SJSA1 (cell line): ENCODE measurements around the gene SMIM36. TPM values are rescaled to one million over a fixed set of nuclear protein-coding genes. Genes with fewer than 3 reads are reported as not detected.
"Not testable (repeated sequence)": the region's sequence is repeated elsewhere in the genome, so short reads cannot be mapped to it uniquely, and the experiment has no call there.

Experiments
- DNase-seq, 2 experiments: peaks; one replicate each; pipeline ENCODE4 v3.0.0-alpha.2; 2015 to 2020; ENCODE audit warnings: low spot score in 2 of 2, low read depth in 1 of 2
- H3K27ac ChIP-seq: fragments of 250-450 bp; sonication (Bioruptor Pico); 2 replicates; pipeline ENCODE4 v1.5.1; 2020; ENCODE audit warnings: mild to moderate bottlenecking, moderate library complexity
- H3K27me3 ChIP-seq: fragments of 250-450 bp; sonication (Bioruptor Pico); replicated peaks from 2 replicates; pipeline ENCODE4 v1.5.1; 2020; ENCODE audit warnings: mild to moderate bottlenecking, moderate library complexity
- H3K36me3 ChIP-seq: fragments of 250-450 bp; sonication (Bioruptor Pico); 2 replicates; pipeline ENCODE4 v1.5.1; 2020; ENCODE audit warnings: mild to moderate bottlenecking
- H3K4me1 ChIP-seq: fragments of 250-450 bp; sonication (Bioruptor Pico); replicated peaks from 2 replicates; pipeline ENCODE4 v1.6.1; 2021; ENCODE audit warnings: mild to moderate bottlenecking
- H3K4me3 ChIP-seq: fragments of 250-450 bp; sonication (Bioruptor Pico); 2 replicates; pipeline ENCODE4 v1.5.1; 2020; ENCODE audit warnings: mild to moderate bottlenecking
- H3K9me3 ChIP-seq: fragments of 250-450 bp; sonication (Bioruptor Pico); replicated peaks from 2 replicates; pipeline ENCODE4 v1.5.1; 2020; ENCODE audit warnings: mild to moderate bottlenecking
- total RNA-seq: library from RNA; depleted of rRNA; stranded (reverse); fragments of >200 nt; shearing (Covaris generic); gene quantifications from 2 replicates; pipeline ENCODE4 v1.2.3, GENCODE V29; 2014

The SMIM36 gene
- total RNA-seq, 1 experiment from 2014 or later: not detected

GRCh38 chr17:55416470-55417052 is 94.7 kb downstream of the SMIM36 start:
- Histone ChIP-seq H3K4me1 (peaks cover 8% of the 10 kb centered on the region), H3K27ac (no peak overlapping the region), H3K27me3 (no peaks in the 10 kb centered on the region), H3K36me3 (peaks cover 22% of the 10 kb centered on the region), H3K4me3 (no peak overlapping the region), H3K9me3 (no peaks in the 10 kb centered on the region)
- no peak for DNase-seq

- DNase-seq: no peak
- H3K36me3 ChIP-seq: peaks cover 24% of the 10 kb centered on the region
- H3K4me1 ChIP-seq: peaks cover 8% of the 10 kb centered on the region
These were observed 95.3 kb downstream of the SMIM36 start for GRCh38 chr17:55416000-55416399.

GRCh38 chr17:55414983-55415382 is 96.3 kb downstream of the SMIM36 start:
- Histone ChIP-seq H3K36me3 (peaks cover 34% of the 10 kb centered on the region), H3K4me1 (peaks cover 2% of the 10 kb centered on the region), H3K27ac (no peak overlapping the region), H3K9me3 (no peaks in the 10 kb centered on the region), H3K4me3 (no peak overlapping the region), H3K27me3 (no peaks in the 10 kb centered on the region)
- no peak for DNase-seq

More at GRCh38 chr17:55416000-55416399, 95.3 kb downstream of the SMIM36 start:
- no peaks in the 10 kb centered on the region for H3K27me3 ChIP-seq
- no peak overlapping the region for H3K4me3 ChIP-seq
- H3K27ac ChIP-seq: no peak overlapping the region
- H3K9me3 ChIP-seq: no peaks in the 10 kb centered on the region

- Histone ChIP-seq H3K36me3 (peaks cover 44% of the 10 kb centered on the region), H3K4me3 (no peak overlapping the region), H3K27ac (no peak overlapping the region), H3K9me3 (no peaks in the 10 kb centered on the region), H3K27me3 (no peaks in the 10 kb centered on the region), H3K4me1 (no peaks in the 10 kb centered on the region)
- no peak for DNase-seq
These were observed 97.3 kb downstream of the SMIM36 start for GRCh38 chr17:55413825-55414489.

- Histone ChIP-seq H3K27me3 (no peaks in the 10 kb centered on the region), H3K36me3 (peaks cover 65% of the 10 kb centered on the region), H3K9me3 (no peaks in the 10 kb centered on the region), H3K4me1 (no peaks in the 10 kb centered on the region), H3K27ac (no peak overlapping the region), H3K4me3 (no peak overlapping the region)
- no peak for DNase-seq
These were observed 99.8 kb downstream of the SMIM36 start for GRCh38 chr17:55411463-55411855.

GRCh38 chr17:55410722-55411462 is 100.4 kb downstream of the SMIM36 start:
- DNase-seq: no peak
- H3K9me3 ChIP-seq: no peaks in the 10 kb centered on the region
- no peak overlapping the region for H3K27ac ChIP-seq
- no peaks in the 10 kb centered on the region for H3K27me3 ChIP-seq
- peaks cover 71% of the 10 kb centered on the region for H3K36me3 ChIP-seq
- no peak overlapping the region for H3K4me3 ChIP-seq
- H3K4me1 ChIP-seq: no peaks in the 10 kb centered on the region

- Histone ChIP-seq H3K36me3 (peaks cover 83% of the 10 kb centered on the region), H3K27ac (no peak overlapping the region), H3K4me1 (no peaks in the 10 kb centered on the region), H3K9me3 (no peaks in the 10 kb centered on the region), H3K4me3 (no peak overlapping the region), H3K27me3 (no peaks in the 10 kb centered on the region)
- DNase-seq: no peak
These were observed 102.0 kb downstream of the SMIM36 start for GRCh38 chr17:55409030-55409800.

GRCh38 chr17:55407641-55408566 is 103.3 kb downstream of the SMIM36 start:
- no peak overlapping the region for H3K27ac ChIP-seq
- no peak for DNase-seq
- H3K4me1 ChIP-seq: peaks cover 4% of the 10 kb centered on the region
- H3K4me3 ChIP-seq: no peak overlapping the region
- peaks cover 77% of the 10 kb centered on the region for H3K36me3 ChIP-seq
- H3K9me3 ChIP-seq: no peaks in the 10 kb centered on the region
- H3K27me3 ChIP-seq: no peaks in the 10 kb centered on the region

- Histone ChIP-seq H3K27me3 (no peaks in the 10 kb centered on the region), H3K4me3 (no peak overlapping the region), H3K9me3 (no peaks in the 10 kb centered on the region), H3K27ac (no peak overlapping the region), H3K4me1 (peaks cover 13% of the 10 kb centered on the region), H3K36me3 (peaks cover 72% of the 10 kb centered on the region)
- no peak for DNase-seq
These were observed 105.7 kb downstream of the SMIM36 start for GRCh38 chr17:55405600-55405999.

GRCh38 chr17:55404197-55404596 is 107.1 kb downstream of the SMIM36 start:
- not testable (repeated sequence) for H3K27ac ChIP-seq, H3K9me3 ChIP-seq, H3K27me3 ChIP-seq, H3K4me3 ChIP-seq, DNase-seq
- Histone ChIP-seq H3K4me1 (peaks cover 13% of the 10 kb centered on the region), H3K36me3 (peaks cover 71% of the 10 kb centered on the region)

- Histone ChIP-seq H3K4me1 (peaks cover 13% of the 10 kb centered on the region), H3K4me3 (no peak overlapping the region), H3K9me3 (no peaks in the 10 kb centered on the region), H3K27me3 (no peaks in the 10 kb centered on the region), H3K27ac (no peak overlapping the region), H3K36me3 (peaks cover 64% of the 10 kb centered on the region)
- DNase-seq: peak in 1 of 2 experiments; percentile 36
These were observed 108.9 kb downstream of the SMIM36 start for GRCh38 chr17:55402374-55402773.
